Stimulated activated naive CD4-positive, alpha-beta T cell (primary cell): ENCODE measurements around the gene WHRN.

Experiments
- DNase-seq, 6 experiments: peaks; one replicate each; lab custom pipeline; 2025; lab: John Stamatoyannopoulos, UW

The WHRN gene

GRCh38 chr9:114448706-114449105, 56.6 kb downstream of the WHRN start:
- no peak for DNase-seq

- no peak for DNase-seq
These were observed 58.4 kb downstream of the WHRN start for GRCh38 chr9:114446672-114447450.

- DNase-seq, result no peak
These were observed 59.2 kb downstream of the WHRN start for GRCh38 chr9:114446036-114446435.

DNA sequence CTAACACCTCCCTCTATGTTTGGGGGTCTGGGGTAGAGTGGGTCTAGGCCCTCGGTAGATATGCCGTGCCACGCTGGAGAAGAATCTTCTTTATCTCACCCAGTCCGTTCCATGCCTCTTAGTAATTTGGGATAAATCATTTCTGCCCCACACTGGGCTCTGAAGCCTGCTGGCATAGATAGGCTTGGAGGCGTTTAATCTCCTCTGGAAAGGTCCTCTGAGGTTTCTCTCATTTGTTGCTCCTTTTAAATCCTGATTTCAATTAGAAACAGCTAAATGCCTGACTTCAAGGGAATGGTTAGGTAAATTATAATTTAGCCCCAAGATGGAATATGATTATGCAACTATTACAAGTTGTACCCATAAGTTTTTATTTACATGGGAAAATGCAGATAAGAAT, 59.7 kb downstream of the WHRN start:
- DNase-seq, result no peak

GRCh38 chr9:114442022-114442421, 63.3 kb downstream of the WHRN start:
- no peak for DNase-seq

GRCh38 chr9:114437401-114437893, 67.8 kb downstream of the WHRN start:
- no peak for DNase-seq

DNA sequence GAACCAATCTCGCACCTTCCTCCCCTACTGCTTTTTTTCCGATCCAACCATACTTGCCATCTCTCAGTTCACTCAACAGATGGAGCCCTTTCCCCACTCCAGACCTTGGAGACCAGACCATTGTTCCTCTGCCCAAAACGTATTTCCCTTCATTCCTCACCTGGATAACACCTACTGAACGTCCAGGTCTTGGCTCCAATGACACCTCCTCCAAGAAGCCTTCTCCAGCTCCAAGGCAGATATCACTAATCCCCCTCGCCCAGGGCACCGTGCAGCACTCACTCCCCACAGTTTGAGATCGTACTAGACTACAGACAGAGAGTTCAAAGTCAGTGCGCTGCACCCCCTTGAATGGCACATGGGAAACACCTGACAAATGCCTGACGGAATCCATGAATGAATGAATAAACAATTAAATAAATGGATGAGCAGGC, 70.4 kb downstream of the WHRN start:
- peak in 2 of 6 experiments; percentile 4 to 10 for DNase-seq

- peak in 1 of 6 experiments; percentile 14 for DNase-seq
These were observed 71.5 kb downstream of the WHRN start for GRCh38 chr9:114433720-114434255.

DNA sequence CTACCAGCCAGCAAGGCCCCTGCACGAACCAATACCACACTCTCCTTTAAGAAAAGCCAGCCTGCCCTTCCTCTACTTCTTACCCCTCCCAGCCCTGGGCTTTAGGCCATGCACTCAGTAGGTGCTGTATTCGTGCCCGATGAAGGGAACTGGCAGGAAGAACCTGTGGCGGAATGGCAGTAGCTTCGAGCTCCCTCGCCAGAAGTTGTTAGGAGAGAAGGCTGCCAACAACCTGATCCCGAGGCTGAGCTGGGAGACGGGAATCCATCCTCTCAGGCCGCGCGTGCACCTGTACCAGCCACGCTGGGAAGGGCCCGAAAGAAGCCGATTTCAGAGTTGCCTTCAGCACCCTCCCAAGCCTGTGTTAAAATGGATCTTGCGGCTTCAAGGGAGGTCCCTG, 72.2 kb downstream of the WHRN start:
- no peak for DNase-seq

GRCh38 chr9:114432323-114433067, 72.8 kb downstream of the WHRN start:
- DNase-seq, result no peak

DNA sequence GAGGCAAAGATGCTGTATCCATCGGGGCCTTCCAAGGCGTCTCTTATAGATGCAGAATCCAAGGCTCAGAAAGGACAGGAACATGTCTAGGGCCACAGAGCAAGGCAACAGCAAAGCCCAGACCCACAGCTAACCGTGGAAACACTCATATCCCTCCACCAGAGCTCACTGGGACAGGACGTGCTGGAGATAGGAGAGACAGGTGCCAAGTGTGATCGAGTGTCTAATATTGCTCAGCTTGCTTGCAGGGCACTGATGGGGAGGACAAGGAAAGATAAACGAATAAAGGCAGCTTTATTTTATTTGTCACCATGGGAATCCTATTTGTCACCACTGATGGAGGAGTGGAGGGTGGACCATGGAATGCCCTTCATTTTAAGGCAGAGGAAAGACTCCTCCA, 73.5 kb downstream of the WHRN start:
- no peak for DNase-seq

GRCh38 chr9:114431003-114431402, 74.3 kb downstream of the WHRN start:
- no peak for DNase-seq

- DNase-seq, result no peak
These were observed 74.8 kb downstream of the WHRN start for GRCh38 chr9:114430457-114430856.

DNA sequence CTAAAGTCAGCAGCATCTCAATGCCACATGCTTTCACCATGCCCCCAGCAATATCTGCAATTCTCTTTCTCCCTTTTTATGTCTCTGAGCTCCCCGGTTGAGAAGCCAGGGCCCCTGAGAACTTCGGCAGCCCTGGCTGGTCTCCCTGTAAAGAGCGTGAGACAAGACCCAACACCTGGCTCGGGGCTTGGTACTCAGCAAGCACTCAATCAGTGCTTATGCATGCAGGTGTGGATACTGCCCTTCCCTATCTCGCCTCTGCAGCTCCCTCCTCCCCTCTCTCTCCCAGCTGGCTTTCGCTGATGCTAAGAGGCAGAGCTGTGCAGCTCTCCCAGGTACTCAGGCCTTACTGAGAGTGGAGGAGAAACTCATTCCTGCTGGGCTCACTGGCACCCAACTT, 75.8 kb downstream of the WHRN start:
- no peak for DNase-seq

- DNase-seq, result no peak
These were observed 76.8 kb downstream of the WHRN start for GRCh38 chr9:114428466-114428865.

DNA sequence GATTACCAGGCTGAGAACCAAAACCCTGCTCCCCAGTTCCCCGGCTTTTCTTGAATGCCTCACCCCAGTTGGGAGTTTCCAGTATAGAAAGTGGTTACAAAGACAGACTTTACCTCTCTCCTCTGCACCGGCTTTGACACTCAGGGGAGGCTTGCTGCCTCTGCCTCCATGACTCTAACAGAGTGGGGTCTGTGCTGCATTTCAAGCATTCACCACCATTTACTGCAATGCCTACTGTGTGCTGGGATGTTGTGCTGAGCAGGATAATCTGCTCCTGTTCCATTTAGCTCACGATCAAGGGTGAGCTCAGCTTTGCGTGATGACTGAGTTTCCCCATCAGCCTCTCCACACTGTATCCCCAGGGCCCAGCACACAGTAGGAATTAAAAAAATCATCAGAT, 77.6 kb downstream of the WHRN start:
- DNase-seq, result no peak

- no peak for DNase-seq
These were observed 79.0 kb downstream of the WHRN start for GRCh38 chr9:114426046-114426948.

GRCh38 chr9:114425126-114425525, 80.1 kb downstream of the WHRN start:
- no peak for DNase-seq

- DNase-seq, result no peak
These were observed 81.1 kb downstream of the WHRN start for GRCh38 chr9:114424126-114424525.

DNA sequence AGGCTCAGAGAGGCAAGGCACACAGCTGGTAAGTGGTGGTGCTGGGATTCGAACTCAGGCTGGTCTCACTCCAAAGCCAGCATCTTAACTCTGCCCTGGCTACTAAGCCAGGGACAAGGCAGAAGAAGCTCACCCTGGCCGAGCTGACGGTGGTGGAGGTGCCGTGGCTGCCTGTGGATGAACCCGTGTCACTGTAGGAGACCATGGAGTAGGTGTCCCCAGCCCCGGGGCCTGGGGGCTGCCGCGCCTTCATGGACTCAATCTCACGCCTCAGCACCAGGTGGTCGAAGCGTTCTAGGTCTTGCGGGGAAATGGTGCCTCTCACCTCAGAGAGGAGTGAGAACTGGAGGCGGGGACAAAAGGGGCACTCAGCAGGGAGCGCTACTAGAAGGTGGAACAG, 82.1 kb downstream of the WHRN start:
- DNase-seq, result no peak

DNA sequence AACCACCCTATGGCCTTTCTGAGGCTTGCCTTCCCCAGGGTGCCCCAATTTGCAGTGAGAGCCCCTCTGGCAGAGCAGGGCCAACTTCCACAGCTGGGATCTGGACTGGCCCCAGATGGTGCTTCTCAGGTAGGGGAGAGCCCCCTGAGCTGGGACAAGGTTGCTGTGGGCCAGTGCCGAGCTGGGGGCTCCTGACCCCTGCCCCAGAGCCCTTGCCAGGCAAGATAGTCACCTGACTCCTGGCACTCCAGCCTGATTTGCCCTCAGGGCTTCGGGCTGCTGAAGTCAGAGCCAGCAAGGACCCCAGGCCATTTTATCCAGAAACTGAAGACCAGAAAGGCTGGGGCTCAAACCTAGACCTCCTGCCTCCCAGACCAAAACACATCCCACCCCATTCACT, 84.1 kb downstream of the WHRN start:
- DNase-seq, result no peak

DNA sequence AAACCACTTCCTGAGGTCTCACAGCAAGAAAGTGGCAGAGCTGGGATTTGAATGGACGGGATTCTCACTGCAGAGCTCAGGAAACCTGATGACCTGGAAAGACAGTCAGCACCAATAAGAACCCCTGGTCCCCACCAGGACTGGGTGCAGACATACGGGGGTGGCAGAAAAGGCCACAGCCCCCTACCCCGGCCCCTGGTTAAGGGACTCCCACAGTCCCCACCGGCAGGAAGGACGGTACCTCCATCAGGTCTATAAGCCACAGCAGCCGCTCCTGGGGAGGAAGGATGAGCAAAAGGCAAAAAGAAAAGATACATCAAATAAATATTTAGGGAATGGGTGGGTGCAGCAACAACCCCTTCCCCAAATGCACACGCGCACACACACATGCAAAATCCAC, 85.5 kb downstream of the WHRN start:
- no peak for DNase-seq
